Pancreas (tissue), 10 donors: Measurements from ENCODE around the gene EEF1AKMT2. TPM values are rescaled to one million over a fixed set of nuclear protein-coding genes. Genes with fewer than 3 reads are reported as not detected.
A peak's percentile ranks its signal among the peaks of the same experiment; 100 is the strongest.

ENCODE experiments used
- ATAC-seq, 4 donors: fragments of 200-7000 bp; cut with Tn5 transposase; one replicate each; pipeline versions ENCODE4 v1.8.0 to v1.9.1; 2020; ENCODE audit warnings: mild to moderate bottlenecking in 4 of 4, moderate library complexity in 4 of 4
- DNase-seq, 6 donors: peaks; one replicate each; pipeline ENCODE4 v3.0.0-alpha.2; 2020
- FAIRE-seq: peaks from 2 replicates; lab custom pipeline; 2012; peaks lifted over from hg19 to GRCh38; lab: Jason Lieb, UNC
- H3K27ac ChIP-seq, 4 donors: fragments of 200-600 bp; sonication (generic); 1 replicate in 3 of 4; 2 replicates in 1 of 4; pipeline versions ENCODE4 v1.5.0 to v1.8.0; 2020
- H3K27me3 ChIP-seq, 4 donors: fragments of 200-600 bp; one replicate each; pipeline ENCODE4 v1.8.0; 2021
- H3K36me3 ChIP-seq, 3 donors: fragments of 200-600 bp; sonication (generic) in 1 of 3; one replicate each; pipeline versions ENCODE4 v1.5.0 to v1.8.0; 2020 to 2021
- H3K4me1 ChIP-seq, 3 donors: fragments of 200-600 bp; one replicate each; pipeline ENCODE4 v1.8.0; 2021
- H3K4me3 ChIP-seq, 4 donors: fragments of 200-600 bp; sonication (generic) in 2 of 4; one replicate each; pipeline versions ENCODE4 v1.5.0 to v1.8.0; 2020 to 2021
- H3K9me3 ChIP-seq, 4 donors: fragments of 200-600 bp; one replicate each; pipeline ENCODE4 v1.8.0; 2021
- CTCF ChIP-seq, 4 donors: fragments of 200-600 bp; sonication (generic) in 3 of 4; IDR thresholded peaks; one replicate each; pipeline versions ENCODE4 v1.5.0 to v1.8.0; 2021; ENCODE audit warnings: antibody characterized with exemption in 4 of 4
- WGBS, 2 donors: extraction: QIAGEN DNeasy Blood & Tissue Kit; methylation state at CpG; one replicate each; pipeline ENCODE4 v1.1.7; 2013; 5-methylcytosine and 5-hydroxymethylcytosine counted together
- intact Hi-C, 3 donors: fragments of 100-400 bp; cut with DNase I; formaldehyde crosslinking; loops; one replicate each; pipeline versions ENCODE4 v1.11.1 to v1.14.2; 2022
- polyA plus RNA-seq, 2 donors: library from polyadenylated mRNA; stranded (reverse); fragments of 200-250 nt; gene quantifications; one replicate each; pipeline ENCODE4 v1.2.3, GENCODE V29; 2013
- total RNA-seq, 6 donors: library from RNA; stranded (reverse); fragmentation: NEBNext Ultra II Directional in 4 of 6; extraction: Animal tissue kit (Norgen Biotek cat#: 25700) in 4 of 6; gene quantifications; one replicate each; pipeline versions ENCODE4 v1.2.1 to v1.2.4, GENCODE V29; 2021 to 2023
- donor health status: healthy with polysubstance abuse.
- donor health status: DM: no; HTN: no; CAD: no; lungs with moderate emphysema.
- donor health status: DM: no; HTN: no; CAD: no.
- donor health status: control.
- donor health status: control.
- donor health status: Bipolar disorder and iron deficiency.
- donor health status: DM: yes; HTN: yes; CAD: no.
- donor health status: DM: no; HTN: no; CAD: no.
- donor health status: DM: no; HTN: no; CAD: no.
- donor health status: DM: yes; HTN: yes; CAD: no.

EEF1AKMT2 gene
- total and polyA plus RNA-seq, 8 donors = 5.7 to 11.9 (median 8.1) TPM

- Histone ChIP-seq H3K27ac (peak overlapping the region in 2 of 4 donors; percentile 24 to 60), H3K27me3 (no peaks in the 10 kb centered on the region), H3K36me3 (no peaks in the 10 kb centered on the region), H3K4me3 (no peak overlapping the region), H3K9me3 (no peaks in the 10 kb centered on the region), H3K4me1 (peaks cover 0 to 33% (median 7%) of the 10 kb centered on the region in 3 donors)
- intact Hi-C loops = no loop called here
- no peak for TF ChIP-seq CTCF (IDR thresholded peaks at IDR 0.05)
- peak in 3 of 4 donors; percentile 47 to 82 (median 61) for ATAC-seq
- peak in 1 of 6 donors; percentile 35 for DNase-seq
- 36 to 42% methylated on average over 6 of the region's 6 CpGs for WGBS, 2 donors
- no peak for FAIRE-seq
Measured at GRCh38 chr10:124727361-124727960, 64.2 kb downstream of the EEF1AKMT2 start.

- intact Hi-C loops = no loop called here
- no peak for TF ChIP-seq CTCF (IDR thresholded peaks at IDR 0.05)
- FAIRE-seq = no peak
- no peak for DNase-seq
- Histone ChIP-seq H3K27ac (no peak overlapping the region), H3K9me3 (no peaks in the 10 kb centered on the region), H3K36me3 (no peaks in the 10 kb centered on the region), H3K4me1 (peaks cover 0 to 44% (median 7%) of the 10 kb centered on the region in 3 donors), H3K4me3 (no peak overlapping the region), H3K27me3 (no peaks in the 10 kb centered on the region)
- ATAC-seq = no peak
- WGBS, 2 donors = 93 to 96% methylated on average over 7 of the region's 7 CpGs
Measured at GRCh38 chr10:124725791-124726190, 65.9 kb downstream of the EEF1AKMT2 start.

- Histone ChIP-seq H3K4me1 (peaks cover 0 to 44% (median 7%) of the 10 kb centered on the region in 3 donors), H3K27me3 (no peaks in the 10 kb centered on the region), H3K36me3 (no peaks in the 10 kb centered on the region), H3K27ac (peak overlapping the region in 1 of 4 donors; percentile 59), H3K4me3 (no peak overlapping the region), H3K9me3 (no peaks in the 10 kb centered on the region)
- WGBS, 2 donors = 90 to 93% methylated on average over 9 of the region's 9 CpGs
- FAIRE-seq = no peak
- DNase-seq = no peak
- no peak for TF ChIP-seq CTCF (IDR thresholded peaks at IDR 0.05)
- ATAC-seq = no peak
- intact Hi-C loops = no loop called here
Measured at GRCh38 chr10:124725171-124725631, 66.5 kb downstream of the EEF1AKMT2 start.

GRCh38 chr10:124724279-124725027 lies 67.2 kb downstream of the EEF1AKMT2 start:
- H3K9me3 ChIP-seq = no peaks in the 10 kb centered on the region
- H3K4me1 ChIP-seq = peaks cover 0 to 44% (median 7%) of the 10 kb centered on the region in 3 donors
- FAIRE-seq (no peak), ATAC-seq (peak; percentile 9 to 59 (median 39)), DNase-seq (peak in 3 of 6 donors; percentile 14 to 53 (median 41))
- WGBS, 2 donors = 72 to 73% methylated on average over 20 of the region's 20 CpGs
- H3K27me3 ChIP-seq = no peaks in the 10 kb centered on the region
- intact Hi-C loops = no loop called here
- TF ChIP-seq CTCF (IDR thresholded peaks at IDR 0.05) = no peak
- H3K36me3 ChIP-seq = no peaks in the 10 kb centered on the region
- H3K4me3 ChIP-seq = no peak overlapping the region
- H3K27ac ChIP-seq = peak overlapping the region in 3 of 4 donors; percentile 17 to 59 (median 50)
